T-helper 17 cell (primary cell): ENCODE data around the gene NF2. TPM values are rescaled to one million over a fixed set of nuclear protein-coding genes. Genes with fewer than 3 reads are reported as not detected.

Experiments
- ATAC-seq: fragments of 150-1000 bp; cut with Tn5 transposase; 2 replicates; pipeline ENCODE4 v1.10.0; 2021; ENCODE audit warnings: mild to moderate bottlenecking, moderate library complexity
- DNase-seq, 3 donors: peaks; one replicate each; pipeline versions ENCODE4 v3.0.0 to v3.0.0-alpha.2; 2020 to 2021
- H3K9me3 ChIP-seq: one replicate; pipeline ENCODE4 v1.7.0; 2013; ENCODE audit warnings: low read length, mild to moderate bottlenecking; ENCODE audit not compliant: control insufficient read depth, poor library complexity, severe bottlenecking
- H3K27ac Mint-ChIP-seq: one replicate; pipeline ENCODE4 v1.8.0; 2022; ENCODE audit warnings: mild to moderate bottlenecking, moderate library complexity, mixed read lengths
- H3K27me3 Mint-ChIP-seq: one replicate; pipeline ENCODE4 v1.8.0; 2022; ENCODE audit warnings: mixed read lengths
- H3K36me3 Mint-ChIP-seq: one replicate; pipeline ENCODE4 v1.8.0; 2022; ENCODE audit warnings: low read depth, mixed read lengths
- H3K4me1 Mint-ChIP-seq: one replicate; pipeline ENCODE4 v1.8.0; 2022; ENCODE audit warnings: mild to moderate bottlenecking, mixed read lengths
- H3K4me3 Mint-ChIP-seq: one replicate; pipeline ENCODE4 v1.8.0; 2022; ENCODE audit warnings: mild to moderate bottlenecking, moderate library complexity, mixed read lengths
- total RNA-seq, 4 donors: library from RNA in 2 of 4; stranded (reverse) in 2 of 4; gene quantifications; one replicate each; pipeline ENCODE4 v1.2.3 and lab custom pipeline; 2022 to 2026

The NF2 gene
- total RNA-seq, 2 donors from 2014 or later: 23.8 to 29.3 TPM

DNA sequence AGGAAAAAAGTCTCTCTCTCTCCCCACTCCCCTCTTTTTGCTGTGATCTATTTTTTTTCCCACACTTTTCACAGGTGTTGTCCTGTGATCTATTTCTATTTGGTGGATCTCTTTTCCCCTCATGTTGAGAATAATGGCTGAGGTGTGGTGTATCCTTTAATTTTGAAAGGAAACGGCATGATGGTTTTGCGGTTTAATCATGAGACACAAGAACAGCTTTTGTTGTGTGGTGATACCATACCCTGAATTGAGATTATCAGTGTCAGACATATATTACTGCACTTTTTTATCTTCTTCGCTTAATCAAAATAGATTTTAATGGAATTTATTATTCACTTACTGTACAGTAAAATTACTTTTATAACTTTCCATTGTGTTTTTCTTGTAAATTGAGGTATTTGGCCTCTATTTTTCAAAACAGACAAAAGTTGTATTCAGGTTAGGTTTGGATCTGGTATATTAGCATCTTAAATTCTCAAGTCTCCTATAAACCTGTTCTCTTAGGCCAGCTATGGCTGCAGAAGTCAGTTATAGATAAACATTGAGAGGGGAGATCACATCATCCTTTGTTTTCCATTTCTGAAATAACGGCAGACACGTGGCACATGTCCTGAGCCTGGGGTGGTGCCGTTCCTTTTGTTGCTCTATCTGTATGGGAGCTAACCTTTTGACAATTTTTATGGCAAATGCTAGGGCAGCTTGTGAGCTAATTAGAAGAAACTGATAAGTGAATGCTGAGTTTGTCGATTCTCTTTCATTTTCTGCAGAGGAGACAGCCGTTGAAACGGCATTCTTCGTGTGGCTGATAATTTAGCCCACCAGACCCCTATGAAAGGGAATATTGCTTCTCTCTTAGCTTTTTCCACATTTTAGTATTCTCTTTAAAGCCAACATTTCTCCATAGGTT, 25.8 kb downstream of the NF2 start:
- no peak for ATAC-seq
- Mint-ChIP-seq H3K4me1 (peaks cover 48% of the 10 kb centered on the region), H3K36me3 (no peaks in the 10 kb centered on the region), H3K4me3 (no peak overlapping the region), H3K27ac (peak overlapping the region; percentile 8), H3K27me3 (no peaks in the 10 kb centered on the region)
- H3K9me3 ChIP-seq: no peaks in the 10 kb centered on the region
- DNase-seq: no peak

DNA sequence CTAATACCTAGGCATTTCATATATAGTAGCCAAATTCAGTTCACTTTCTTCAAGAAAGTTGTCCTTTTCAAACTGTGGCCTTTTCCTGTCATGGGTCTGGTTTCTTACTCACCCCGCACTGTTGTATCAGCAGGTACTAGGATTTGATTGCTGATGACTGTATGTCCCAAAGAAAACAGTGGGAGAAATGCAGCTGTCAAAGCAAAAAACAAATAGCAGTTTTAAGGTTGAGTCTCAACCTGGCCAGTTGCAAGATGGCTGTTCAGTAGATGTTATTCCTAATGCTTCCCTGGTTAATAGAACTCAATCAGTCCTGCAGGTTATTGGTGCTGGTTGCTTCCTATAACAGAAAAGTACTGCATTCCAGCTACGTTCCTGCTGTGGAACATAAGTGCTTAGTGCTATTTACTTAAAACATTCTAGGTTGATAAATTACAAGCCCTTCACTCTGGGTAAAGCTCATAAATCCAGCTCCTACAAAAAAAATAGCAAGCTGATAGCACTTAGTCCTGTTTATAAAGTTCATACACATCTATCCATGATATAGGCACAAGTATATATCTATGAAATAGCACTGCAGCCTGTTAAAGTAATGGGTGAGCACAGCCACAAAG, 26.6 kb downstream of the NF2 start:
- no peaks in the 10 kb centered on the region for H3K36me3 Mint-ChIP-seq
- H3K27ac Mint-ChIP-seq: no peak overlapping the region
- no peaks in the 10 kb centered on the region for H3K9me3 ChIP-seq
- H3K4me3 Mint-ChIP-seq: no peak overlapping the region
- peaks cover 41% of the 10 kb centered on the region for H3K4me1 Mint-ChIP-seq
- no peaks in the 10 kb centered on the region for H3K27me3 Mint-ChIP-seq
- ATAC-seq (no peak), DNase-seq (no peak)

DNA sequence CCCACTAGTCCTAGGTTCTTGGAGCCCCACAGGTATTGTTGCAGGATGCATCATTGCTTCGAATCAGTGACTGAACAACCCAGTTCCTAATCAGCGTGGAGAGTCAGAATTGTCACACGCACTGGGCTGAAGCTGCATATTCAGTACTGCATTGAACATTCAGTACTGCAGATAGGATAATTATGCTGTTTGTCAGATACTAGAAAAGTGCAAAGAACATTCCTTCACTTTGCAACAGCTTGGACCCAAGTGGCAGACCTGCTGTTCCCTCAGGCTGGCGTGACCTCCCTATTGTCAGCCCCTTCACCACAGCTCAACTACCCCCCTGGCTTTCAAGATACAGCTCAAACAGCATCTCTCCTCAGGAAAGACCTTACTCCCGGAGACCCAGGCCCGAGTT, 27.6 kb downstream of the NF2 start:
- peaks cover 34% of the 10 kb centered on the region for H3K4me1 Mint-ChIP-seq
- H3K27ac Mint-ChIP-seq: no peak overlapping the region
- H3K27me3 Mint-ChIP-seq: no peaks in the 10 kb centered on the region
- no peak for DNase-seq
- ATAC-seq: no peak
- H3K36me3 Mint-ChIP-seq: no peaks in the 10 kb centered on the region
- no peak overlapping the region for H3K4me3 Mint-ChIP-seq
- H3K9me3 ChIP-seq: no peaks in the 10 kb centered on the region

DNA sequence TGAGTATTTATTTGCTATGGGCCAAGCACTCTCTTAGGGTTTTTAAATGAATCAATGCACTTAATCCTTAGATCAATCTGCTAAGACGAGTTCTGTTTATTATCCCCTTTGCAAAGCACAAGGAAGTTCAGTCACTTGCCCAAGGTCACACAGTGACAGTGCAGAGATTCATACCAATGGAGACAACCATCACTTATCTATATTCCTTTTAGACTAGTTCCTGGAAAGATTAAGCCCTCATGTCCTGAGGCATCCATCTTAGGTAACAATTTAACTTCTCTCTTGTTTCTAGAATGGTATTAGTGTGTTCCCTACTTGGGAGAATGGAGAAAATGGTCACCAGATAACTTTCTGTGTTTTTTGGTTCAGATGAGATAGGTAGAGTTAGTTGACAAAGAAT, 28.3 kb downstream of the NF2 start:
- DNase-seq (no peak), ATAC-seq (no peak)
- H3K27me3 Mint-ChIP-seq: no peaks in the 10 kb centered on the region
- H3K9me3 ChIP-seq: no peaks in the 10 kb centered on the region
- H3K36me3 Mint-ChIP-seq: no peaks in the 10 kb centered on the region
- peaks cover 32% of the 10 kb centered on the region for H3K4me1 Mint-ChIP-seq
- H3K27ac Mint-ChIP-seq: no peak overlapping the region
- no peak overlapping the region for H3K4me3 Mint-ChIP-seq

DNA sequence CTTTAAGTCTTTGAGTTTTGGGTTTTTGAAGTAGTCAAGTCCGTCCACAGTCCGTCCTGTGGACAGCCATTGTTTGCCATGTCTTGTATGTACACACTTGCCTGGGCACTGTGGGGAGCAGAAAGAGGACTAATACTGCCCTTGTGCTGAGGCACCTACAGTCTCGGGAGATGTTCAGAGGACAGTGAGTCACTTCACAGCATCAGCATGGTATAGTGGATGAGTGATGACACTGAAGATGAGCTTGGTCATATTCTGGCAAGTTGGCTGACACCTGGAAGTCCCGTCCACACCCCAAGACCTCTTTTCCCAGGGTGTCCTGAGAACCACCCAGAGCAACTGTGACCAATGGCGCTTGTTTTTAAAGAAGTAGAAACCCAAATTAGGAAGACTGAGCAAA, 29.2 kb downstream of the NF2 start:
- no peaks in the 10 kb centered on the region for H3K27me3 Mint-ChIP-seq
- no peaks in the 10 kb centered on the region for H3K9me3 ChIP-seq
- H3K27ac Mint-ChIP-seq: no peak overlapping the region
- DNase-seq: no peak
- no peaks in the 10 kb centered on the region for H3K36me3 Mint-ChIP-seq
- H3K4me3 Mint-ChIP-seq: no peak overlapping the region
- no peak for ATAC-seq
- H3K4me1 Mint-ChIP-seq: peaks cover 32% of the 10 kb centered on the region

DNA sequence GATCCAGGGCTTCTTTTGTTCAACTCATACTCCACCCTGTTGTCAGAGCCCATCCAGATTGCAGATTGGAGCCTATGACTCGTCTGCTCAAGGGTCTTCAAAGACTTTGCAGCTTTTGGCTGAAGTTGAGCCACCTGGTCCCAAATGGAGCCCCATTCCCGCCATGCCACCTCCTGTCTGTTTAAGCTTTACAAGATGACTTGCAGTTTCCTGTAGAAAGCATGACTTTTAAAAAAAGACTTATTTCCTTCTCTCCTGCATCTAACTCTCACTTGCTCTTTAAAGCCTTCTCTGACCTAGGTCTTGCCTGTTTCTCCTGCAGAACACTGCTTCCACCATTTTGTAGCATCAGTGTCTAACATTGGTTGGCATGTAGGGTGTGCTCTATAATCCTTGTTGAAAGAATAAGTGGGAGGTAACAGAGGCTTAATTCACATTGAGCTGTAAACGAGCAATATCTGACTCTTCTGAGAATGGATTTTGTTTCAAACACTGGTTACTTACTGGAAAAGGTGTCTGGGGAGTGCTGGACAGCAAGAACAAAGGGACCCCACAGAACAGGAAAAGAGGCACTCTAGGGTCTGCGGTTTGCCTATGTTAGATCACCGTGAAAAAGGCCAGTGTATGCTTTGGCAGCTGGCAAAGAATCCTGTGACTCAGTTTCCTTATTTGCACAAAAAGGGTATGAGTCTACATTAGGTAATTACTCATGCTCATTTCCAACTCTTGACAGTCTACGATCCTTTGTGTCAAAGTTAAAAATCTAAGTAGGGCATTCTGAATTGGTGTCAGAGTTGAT, 30.3 kb downstream of the NF2 start:
- DNase-seq (no peak), ATAC-seq (no peak)
- H3K27ac Mint-ChIP-seq: peak overlapping the region; percentile 29
- H3K9me3 ChIP-seq: no peaks in the 10 kb centered on the region
- H3K4me3 Mint-ChIP-seq: no peak overlapping the region
- H3K4me1 Mint-ChIP-seq: peaks cover 27% of the 10 kb centered on the region
- no peaks in the 10 kb centered on the region for H3K27me3 Mint-ChIP-seq
- no peaks in the 10 kb centered on the region for H3K36me3 Mint-ChIP-seq

DNA sequence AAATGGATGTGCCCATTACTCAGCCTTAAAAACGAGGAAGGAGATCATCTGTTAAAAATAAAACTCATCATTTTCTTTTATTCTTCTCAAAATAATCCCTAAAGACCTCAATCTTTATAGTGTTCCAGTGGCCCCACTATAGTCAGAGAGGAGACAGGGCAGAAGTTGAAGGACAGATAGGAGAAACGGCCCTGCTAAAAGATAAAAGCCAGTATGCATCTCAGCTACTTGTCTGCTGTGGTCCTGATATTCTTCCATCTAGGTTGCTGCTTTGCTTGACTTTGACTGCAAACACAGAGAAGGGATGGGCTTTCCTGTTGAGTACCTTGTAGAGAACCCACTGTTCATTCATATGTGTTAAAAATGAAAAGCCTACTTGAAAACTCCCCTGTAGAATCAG, 31.4 kb downstream of the NF2 start:
- Mint-ChIP-seq H3K4me1 (peaks cover 24% of the 10 kb centered on the region), H3K27me3 (no peaks in the 10 kb centered on the region), H3K4me3 (no peak overlapping the region), H3K36me3 (no peaks in the 10 kb centered on the region), H3K27ac (no peak overlapping the region)
- no peaks in the 10 kb centered on the region for H3K9me3 ChIP-seq
- no peak for ATAC-seq
- DNase-seq: no peak

GRCh38 chr22:29635734-29636357, 32.4 kb downstream of the NF2 start:
- H3K36me3 Mint-ChIP-seq: no peaks in the 10 kb centered on the region
- H3K27me3 Mint-ChIP-seq: no peaks in the 10 kb centered on the region
- ATAC-seq: peak; percentile 50
- no peak overlapping the region for H3K4me3 Mint-ChIP-seq
- no peaks in the 10 kb centered on the region for H3K9me3 ChIP-seq
- peaks cover 21% of the 10 kb centered on the region for H3K4me1 Mint-ChIP-seq
- H3K27ac Mint-ChIP-seq: no peak overlapping the region
- no peak for DNase-seq

DNA sequence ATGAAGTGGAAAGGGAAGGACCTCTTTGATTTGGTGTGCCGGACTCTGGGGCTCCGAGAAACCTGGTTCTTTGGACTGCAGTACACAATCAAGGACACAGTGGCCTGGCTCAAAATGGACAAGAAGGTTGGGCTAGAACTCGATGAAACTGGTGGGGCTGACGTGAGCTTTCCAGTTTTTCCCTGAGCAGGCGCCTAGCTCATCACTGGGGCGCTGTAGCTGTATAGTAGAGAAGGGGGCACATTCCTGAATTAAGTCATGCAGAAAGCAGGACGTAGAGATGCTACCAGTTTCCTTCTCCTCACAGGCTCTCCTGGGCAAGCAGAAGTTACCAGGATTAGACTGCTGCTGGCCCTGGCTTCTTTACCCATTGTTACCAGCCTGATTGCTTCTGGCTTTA, 33.3 kb downstream of the NF2 start:
- H3K4me1 Mint-ChIP-seq: peaks cover 23% of the 10 kb centered on the region
- no peak overlapping the region for H3K4me3 Mint-ChIP-seq
- DNase-seq (no peak), ATAC-seq (no peak)
- no peaks in the 10 kb centered on the region for H3K9me3 ChIP-seq
- no peaks in the 10 kb centered on the region for H3K27me3 Mint-ChIP-seq
- no peak overlapping the region for H3K27ac Mint-ChIP-seq
- no peaks in the 10 kb centered on the region for H3K36me3 Mint-ChIP-seq

DNA sequence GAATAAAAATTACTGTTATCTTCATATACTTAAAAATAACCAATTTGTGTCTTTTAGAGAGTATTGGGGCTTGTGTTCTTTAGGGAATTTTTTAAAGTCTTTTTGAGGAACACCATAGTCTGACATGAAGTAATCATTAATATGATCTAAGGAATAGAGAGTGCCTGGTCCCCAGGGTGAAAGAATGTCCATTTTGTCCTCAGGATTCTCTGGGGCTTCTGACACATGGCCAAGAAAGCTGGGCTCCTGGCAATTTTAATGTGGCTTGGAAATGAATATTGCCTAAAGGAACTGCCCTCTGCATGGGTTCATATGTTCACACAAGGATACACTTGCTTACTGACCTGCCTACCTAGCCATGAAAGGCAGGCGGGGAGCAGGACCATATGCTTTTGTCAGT, 33.7 kb downstream of the NF2 start:
- H3K27me3 Mint-ChIP-seq: no peaks in the 10 kb centered on the region
- DNase-seq (no peak), ATAC-seq (no peak)
- H3K4me1 Mint-ChIP-seq: peaks cover 25% of the 10 kb centered on the region
- no peak overlapping the region for H3K27ac Mint-ChIP-seq
- no peak overlapping the region for H3K4me3 Mint-ChIP-seq
- no peaks in the 10 kb centered on the region for H3K9me3 ChIP-seq
- H3K36me3 Mint-ChIP-seq: peaks cover under 1% of the 10 kb centered on the region

GRCh38 chr22:29638678-29639077, 35.2 kb downstream of the NF2 start:
- DNase-seq (no peak), ATAC-seq (no peak)
- H3K27ac Mint-ChIP-seq: no peak overlapping the region
- no peaks in the 10 kb centered on the region for H3K27me3 Mint-ChIP-seq
- H3K4me3 Mint-ChIP-seq: no peak overlapping the region
- H3K9me3 ChIP-seq: no peaks in the 10 kb centered on the region
- H3K4me1 Mint-ChIP-seq: peaks cover 15% of the 10 kb centered on the region
- H3K36me3 Mint-ChIP-seq: peaks cover 3% of the 10 kb centered on the region

- Mint-ChIP-seq H3K27ac (no peak overlapping the region), H3K4me3 (no peak overlapping the region), H3K4me1 (peaks cover 12% of the 10 kb centered on the region), H3K27me3 (no peaks in the 10 kb centered on the region), H3K36me3 (peaks cover 3% of the 10 kb centered on the region)
- no peaks in the 10 kb centered on the region for H3K9me3 ChIP-seq
- ATAC-seq (no peak), DNase-seq (no peak)
Observed at GRCh38 chr22:29639096-29639495, 35.7 kb downstream of the NF2 start.
